ENCODE measurements around the gene ZMAT3.

GRCh38 chr3:179100652-179101051, 29.0 kb upstream of the ZMAT3 start:
- TF ChIP-seq ZNF274 (IDR thresholded peaks at IDR 0.05; ENCODE audit: low read depth, low read length) (no peak), YY1 (IDR thresholded peaks at IDR 0.05; ENCODE audit: insufficient read depth, insufficient read length) (no peak)

Measured in NT2/D1 (cell line).